Measurements from ENCODE around the gene FGR.

FGR gene

DNA sequence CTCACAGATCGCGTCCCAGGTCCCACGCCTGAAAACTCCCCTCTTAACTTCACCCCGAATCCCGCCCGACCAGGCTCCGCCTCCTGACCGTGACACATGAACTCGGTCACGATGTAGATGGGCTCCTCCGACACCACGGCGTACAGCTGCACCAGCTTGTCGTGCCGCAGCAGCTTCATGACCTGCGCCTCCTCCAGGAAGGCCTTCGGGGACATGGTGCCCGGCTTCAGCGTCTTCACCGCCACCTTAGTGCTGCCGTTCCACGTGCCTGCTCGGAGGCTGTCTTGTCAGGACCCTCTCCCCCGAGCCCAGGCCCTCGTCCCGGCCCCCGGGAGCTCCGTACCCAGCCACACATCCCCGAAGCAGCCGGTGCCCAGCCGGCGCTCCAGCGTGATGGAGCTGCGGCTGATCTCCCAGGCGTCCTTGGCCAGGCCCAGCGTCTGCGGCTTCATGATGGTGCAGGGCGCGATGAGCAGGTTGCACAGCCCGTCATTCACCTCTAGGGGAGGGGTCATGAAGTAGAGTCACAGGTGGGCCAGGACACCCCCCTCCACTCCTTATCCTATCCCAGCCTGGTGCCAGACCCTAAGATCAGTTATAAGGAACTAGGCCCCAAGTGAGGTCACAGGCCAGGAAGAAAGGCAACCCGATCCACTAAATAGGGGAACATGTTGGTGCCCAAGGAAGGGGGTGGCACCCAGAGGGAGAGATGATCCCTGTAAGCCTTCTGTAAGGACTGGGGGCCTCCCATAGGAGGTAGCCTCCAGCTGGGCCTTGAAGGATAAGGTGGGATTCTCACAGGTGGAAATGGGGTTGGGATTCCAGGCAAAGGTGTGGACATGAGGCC lies 19.4 kb downstream of the FGR start:
- no peak for DNase-seq

DNA sequence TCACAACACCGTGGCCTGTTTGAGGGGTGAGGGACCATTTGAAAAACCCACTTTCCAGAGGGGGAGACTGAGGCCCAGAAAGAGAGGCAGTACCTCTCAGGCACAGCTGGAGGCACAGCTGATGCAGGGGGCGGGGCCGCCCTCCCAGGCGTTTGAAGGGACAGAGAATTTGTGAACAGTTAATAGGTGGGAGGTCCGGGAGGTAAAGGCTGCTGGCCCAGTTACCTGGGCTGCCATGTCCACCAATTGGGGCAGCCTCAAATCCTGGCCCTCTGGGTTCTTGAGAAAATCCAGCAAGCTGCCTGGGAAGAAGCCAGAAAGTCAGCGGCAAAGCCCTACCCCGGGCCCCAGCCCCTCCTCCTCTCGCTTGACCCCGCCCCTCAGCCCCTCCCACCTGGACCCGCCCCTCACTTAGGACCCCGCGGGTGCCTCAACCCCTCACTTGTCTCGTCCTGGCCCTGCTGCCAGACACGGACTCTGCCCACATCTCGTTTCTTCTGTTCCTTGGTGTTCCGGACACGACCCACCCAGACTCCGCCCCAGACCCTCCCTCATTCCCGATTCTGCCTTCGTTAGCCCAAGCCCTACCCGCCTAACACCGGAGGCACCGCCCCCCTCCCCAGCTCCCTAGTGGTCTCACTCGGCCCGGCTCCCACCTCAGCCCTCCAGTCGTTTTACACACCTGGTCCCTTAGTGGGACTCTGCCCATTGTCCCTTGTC lies 20.2 kb downstream of the FGR start:
- no peak for DNase-seq

DNA sequence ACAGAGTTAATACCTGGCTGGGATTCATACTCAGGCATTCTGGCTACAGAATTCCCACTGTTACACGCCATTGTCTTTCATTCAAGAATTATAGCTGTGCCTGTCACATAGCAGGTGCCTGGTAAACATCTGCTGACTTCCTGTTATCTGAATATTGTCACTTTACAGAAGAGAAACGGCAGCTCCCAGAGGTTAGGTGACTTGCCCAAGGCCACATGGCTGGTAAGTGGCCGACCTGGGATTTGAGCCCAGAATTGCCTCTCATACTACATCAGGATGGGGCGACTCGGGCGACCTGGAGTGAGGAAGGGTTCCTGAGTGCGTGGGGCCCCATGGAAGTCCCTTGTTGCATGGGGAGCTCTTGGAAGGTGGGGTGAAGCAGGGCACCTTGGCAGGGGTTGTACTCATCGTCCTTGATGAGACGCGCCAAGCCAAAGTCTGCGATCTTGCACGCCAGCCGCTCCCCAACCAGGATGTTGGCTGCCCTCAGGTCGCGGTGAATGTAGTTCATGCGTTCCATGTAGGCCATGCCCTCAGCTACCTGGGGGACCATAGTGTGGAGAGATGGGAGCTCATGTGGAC lies 20.9 kb downstream of the FGR start:
- DNase-seq: no peak

DNA sequence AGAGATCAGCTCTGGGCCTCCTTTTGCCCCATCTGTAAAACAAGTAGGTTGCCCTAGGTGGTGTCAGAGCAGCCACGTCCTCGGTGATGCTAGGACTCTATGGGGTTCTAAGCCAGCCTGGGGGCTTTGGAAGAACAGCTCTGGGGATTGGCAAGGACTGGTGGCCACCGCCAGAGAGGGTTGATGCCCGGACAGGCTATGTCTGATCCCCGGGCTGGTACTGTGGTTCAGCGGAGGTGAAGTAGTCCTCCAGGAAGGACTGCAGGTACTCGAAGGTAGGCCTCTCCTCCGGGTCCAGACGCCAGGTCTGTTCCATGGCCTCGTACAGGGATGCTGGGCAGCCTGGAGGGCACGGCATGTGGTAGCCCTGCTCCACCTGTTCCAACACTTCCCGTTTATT lies 22.3 kb downstream of the FGR start:
- no peak for DNase-seq

DNA sequence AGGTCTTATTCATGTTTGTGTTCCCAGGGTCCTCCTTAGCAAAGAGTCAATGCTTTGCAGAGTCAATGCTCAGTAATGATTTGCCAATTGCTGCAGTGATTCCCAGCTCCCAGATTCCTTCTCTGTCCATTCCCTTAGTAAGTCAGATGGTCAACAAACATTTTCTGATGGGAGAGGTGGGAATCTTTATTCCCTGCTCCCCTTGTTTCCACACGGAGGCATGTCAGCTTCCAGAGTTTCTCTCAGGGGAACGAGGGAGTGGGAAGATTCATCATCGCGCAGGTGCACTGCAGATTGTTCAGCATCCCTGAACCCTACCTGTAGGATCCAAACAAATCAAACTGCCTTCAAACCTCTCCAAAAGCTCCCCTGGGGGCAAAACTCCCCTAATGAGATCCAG lies 23.5 kb downstream of the FGR start:
- DNase-seq: no peak

DNA sequence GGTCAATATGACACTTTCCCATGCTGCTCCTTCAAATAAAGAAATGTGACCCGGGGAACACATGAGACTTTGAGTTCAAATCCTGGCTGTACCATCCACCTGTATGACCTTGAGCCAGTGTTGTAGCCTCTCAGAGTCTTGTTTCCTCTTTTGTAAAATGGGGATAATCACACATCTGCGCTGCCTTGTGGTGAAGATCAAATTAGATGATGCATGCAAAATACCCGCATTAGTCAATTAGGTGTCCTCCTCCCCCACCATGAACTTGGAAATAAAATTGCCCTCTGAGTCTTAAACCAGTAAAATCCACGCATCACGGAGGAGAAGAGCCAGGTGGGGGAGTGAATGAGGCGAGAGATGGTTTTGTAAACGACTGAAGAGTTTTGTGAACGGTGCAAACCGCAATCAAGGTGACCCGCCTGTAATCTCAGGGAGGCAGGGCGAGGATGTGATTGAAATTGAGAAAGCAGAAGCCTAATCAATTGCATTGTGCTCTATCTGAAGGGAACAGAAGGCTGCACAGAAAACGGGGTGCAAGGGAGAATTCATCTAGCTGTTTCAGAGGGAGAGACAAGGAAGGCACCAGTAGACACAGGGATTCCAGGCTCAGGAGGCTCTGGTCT lies 25.3 kb downstream of the FGR start:
- peak in 1 of 5 experiments; percentile 58 for DNase-seq

DNA sequence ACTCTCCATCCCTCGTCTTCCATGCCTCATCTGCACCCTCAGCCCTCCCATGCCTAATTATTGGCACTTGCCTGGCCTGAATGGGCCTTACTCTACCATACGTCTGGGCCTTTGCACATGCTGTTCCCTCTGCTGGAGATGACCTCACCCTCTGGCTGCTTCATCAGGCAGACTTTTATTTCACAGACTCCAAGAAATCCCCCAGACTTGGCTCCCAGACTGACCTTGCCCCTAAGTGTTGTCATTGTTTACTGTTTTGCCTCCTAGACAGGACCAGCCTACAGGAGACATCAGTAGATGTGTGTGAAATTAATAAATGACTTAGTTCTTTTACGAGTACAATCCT lies 25.8 kb downstream of the FGR start:
- no peak for DNase-seq

DNA sequence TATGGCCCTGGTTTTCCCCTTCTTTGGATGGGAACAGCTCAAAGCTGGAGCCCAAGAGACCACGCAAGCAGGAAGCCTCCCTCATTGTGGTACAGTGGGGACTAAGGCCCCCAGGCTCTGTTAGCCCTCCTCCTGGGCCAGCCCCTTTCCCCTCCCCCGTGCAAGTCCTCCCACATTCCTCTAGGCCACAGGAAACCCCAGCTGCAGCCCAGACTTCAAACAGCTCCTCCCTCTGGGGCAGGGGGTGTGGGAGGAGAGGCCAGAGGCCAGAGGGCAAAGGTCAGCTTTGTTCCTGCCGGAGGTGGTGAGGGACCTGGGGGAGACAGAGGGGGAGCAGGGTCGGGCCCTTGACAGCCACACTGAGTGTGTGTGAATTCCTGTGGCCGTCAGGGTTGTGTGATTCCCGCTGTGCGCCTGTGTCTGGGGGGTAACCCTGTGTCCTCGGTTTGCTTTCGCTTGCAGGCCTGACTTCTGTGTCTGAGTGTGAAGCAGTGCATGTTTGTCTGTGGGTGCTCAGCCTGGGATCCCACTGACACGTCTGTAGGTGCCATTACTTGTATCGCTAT lies 27.7 kb downstream of the FGR start:
- DNase-seq: no peak

DNA sequence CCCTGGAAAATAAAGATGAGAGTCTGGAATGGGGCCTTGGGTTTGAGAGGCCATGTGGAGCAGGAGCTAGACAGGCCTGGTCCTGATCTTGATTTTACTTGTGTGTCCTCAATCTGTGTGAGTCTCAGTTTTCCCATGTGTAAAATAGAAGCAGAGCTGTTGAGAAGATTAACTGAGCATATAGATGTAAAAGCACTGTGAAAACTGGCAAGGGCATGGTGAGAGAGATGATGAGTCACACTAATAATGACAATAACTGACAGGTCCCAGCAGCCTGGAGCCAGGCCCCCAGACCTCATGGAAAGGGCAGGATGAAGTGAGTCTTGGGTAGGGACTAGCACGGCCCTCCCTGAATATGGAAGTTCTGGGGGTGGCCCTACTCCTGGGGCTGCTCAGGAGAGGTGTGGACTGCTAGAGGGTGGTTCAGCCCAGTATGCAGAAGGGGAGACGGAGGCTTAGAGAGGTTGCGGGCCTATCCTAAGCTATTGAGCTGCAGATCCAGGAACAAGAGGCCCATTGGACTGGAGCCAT lies 28.2 kb downstream of the FGR start:
- DNase-seq: no peak

DNA sequence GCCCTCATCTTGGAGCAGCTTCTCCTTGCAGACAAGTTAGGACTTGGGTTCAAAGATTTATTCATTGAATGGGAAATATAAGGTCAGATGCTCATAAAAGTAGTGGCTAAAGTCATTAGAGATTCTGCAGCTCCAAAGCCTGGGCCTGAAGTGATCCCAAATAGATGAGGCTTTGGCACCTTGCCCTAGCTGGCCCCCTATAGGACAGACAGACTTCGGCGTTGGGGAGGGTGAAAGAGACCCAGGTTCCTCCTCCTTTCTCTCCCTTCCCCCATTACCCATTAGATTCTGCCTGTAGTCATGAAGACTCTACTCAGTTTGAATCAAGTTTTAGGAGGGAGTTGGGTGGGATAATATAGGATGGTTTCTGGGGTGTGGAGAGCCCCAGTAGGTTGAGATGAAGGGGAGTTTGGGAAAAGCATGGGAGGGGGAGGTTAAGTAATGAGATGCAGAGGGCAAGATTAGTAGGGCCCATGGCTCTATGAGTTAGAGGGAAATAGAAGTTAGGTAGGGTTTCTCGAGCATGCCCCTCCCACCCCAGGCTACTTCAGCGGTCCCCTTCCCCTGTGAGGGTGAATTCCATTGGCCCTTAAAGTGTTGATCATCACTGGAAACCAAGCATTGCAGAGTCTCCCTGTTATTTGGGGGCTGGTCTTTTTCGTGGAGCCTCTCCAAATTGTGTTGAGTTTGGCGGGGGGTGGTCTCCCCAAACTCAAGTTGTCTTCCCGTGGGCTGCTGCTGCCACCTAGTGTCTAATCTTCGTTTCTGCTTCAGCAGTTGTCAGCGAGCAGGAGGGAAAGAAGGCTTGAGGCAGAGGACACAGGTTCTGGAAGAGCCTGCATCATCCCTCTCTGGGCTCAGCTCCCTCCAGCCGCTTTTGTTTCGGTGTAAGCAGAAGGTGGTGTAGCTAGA lies 28.9 kb downstream of the FGR start:
- DNase-seq: peak in 3 of 5 experiments; percentile 47 to 61 (median 51)

DNA sequence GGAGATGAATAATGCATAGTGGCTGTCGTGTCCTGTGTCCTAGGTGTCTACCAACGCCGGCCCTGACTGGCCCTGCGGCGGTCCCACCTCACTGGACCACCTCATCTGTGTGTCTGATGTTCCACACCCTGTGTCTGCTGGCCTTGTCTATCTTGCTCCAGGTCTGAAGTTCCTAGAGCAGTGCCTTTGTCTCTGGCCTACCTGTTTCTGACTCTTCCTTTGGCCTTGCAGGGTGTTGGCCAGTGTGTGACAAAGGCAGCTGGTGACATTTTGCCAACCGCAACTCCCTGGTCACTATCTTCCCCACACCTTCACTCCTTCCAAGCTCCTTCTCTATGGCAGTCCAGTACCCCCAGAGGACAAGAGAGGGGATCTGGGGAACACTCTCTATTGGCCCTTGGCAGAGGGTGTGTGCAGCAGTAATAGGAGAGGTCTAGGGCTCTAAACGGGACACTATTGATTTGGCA lies 29.7 kb downstream of the FGR start:
- no peak for DNase-seq

DNA sequence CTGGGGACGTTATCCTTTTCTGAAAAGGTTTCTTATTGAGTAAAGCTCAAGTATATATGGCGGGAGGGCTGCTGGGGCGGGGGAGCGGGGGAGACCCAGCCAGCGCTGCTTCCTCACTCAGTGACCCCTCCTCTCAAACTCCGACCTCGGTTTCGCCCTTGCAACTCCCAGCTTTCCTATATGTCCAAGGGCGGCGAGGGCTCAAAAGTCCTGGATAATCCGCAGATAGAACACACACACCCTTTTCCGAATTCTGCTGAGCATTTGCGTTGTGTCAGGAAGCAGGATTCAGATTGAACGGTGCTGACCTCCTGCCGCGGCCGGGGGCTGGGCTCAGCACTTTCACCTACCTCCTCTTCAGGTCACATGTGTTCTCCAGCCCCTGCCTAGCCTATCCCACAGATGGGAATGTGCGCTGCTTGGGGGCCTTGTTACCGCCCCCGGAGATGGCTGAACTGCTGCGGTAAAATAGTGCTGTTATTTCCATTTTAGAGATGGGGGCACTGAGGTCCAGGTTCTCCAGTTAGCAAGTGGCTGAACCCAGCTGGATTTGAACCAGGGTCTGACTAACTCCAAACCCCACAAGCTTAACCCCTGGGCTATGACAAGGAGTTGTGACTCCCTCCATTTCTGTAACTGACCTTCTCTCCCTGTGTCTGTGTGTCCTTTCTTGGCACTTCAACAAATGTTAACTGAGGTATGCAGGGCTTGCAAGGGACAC lies 30.2 kb downstream of the FGR start:
- no peak for DNase-seq

DNA sequence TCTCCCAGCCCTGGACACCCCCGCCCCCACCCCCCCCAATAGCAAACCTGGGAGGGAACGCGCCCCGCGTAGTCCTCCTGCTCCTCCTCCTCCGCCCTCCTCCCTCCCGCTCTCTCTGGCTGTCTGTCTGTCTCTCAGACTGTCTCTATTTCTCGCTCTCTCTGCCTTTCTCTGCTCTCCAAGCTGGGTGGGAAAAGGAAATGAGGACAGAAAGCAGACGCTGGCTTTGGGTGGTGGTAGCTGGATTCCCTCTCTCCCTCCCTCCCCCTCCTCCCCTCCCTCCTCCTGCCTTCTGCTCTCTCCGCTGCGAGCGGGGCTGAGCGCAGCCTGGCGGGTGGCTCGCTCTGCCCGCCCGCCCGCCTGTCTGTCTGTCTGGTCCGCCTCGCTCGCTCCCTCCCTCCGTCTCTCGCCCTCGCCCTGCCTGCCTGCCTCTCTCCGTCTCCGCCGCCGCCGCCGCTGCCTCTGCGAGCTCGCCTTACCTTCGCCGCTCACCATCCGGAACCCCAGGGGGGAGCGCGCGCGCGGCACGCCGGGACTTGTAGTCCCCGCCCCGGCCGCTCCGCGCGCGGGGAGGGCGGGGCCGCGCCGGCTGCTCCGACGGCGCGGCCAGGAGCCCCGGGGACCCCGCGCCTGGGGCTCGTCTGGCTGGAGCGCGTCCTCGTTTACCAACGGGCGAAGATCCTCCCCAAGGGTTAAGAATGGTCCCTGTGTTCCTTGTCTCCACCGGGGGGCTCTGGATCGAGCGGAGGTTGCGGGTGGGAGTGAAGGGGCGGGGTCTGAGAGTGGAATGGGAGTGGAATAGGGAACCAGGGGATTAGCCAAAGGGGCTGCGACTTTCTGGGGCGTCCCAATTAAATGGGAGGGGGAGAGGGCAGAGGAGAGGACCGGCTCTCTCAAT lies 31.1 kb downstream of the FGR start, which contains the start of gene AHDC1:
AHDC1 (minus strand) TSS at position 464 of the 898 bp plus-strand sequence. CDS start 52,029 bp downstream, outside the sequence.
- DNase-seq: peak; percentile 84 to 94 (median 89)

DNA sequence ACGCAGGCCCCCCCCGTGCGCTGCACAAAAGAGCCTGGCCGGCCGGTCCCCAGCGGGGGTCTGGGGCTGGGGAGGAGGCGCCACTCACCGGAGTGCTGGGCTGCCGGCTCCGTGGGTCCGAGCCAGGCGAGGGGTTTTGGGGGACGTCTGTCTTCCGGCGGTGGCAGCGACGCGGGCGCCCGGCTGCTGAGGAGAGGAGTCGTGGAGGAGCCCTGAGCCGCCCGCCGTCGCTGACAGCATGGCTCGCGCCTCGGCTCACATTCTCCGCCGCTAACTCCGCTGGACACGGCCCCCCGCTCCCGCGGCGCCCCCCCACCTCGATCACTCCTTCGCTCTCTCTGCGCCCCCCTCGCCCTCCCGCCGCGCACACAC lies 31.7 kb downstream of the FGR start:
- peak in 2 of 5 experiments; percentile 17 to 53 for DNase-seq

DNA sequence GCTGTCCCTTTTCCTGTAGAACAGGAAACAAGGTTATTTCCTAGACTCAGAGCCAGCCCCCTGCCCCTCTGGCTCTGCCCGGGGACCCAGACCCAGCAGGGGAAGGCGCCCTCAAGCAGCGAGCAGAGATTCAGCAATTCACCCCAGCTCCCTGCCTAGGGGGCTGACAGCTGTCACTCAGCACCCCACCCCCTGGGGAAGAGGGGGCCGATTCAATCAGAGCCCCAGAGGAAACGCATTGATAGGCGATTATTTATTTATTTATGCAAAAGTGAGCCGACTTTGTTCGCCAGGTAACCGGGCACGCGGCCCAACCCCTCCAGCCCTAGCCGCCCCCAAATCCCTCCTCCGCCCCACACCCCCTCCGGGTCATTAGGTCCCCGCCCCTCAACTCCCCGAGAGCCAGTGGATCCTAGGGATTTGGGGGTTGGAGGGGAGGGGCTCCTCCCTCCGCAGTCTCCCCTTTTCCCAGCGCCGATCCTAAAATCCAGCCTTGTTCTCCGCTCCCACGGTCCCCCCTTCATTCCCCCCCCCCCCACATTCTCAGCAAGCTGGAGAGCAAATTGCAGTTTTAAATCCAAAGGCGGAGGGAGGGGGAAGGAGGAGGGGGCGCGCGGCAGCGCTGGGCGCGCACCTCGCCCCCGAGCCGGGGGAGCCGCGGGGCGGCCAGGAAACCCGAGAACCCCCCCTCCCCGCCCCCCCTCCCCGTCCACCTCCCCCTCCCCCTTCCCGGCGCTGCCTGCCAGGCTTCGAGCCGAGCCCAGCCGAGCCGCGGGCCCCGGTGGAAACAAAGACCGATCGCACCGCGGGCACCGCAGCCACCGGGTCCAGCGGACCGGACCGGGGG lies 32.3 kb downstream of the FGR start:
- DNase-seq: peak in 2 of 5 experiments; percentile 38 to 49

DNA sequence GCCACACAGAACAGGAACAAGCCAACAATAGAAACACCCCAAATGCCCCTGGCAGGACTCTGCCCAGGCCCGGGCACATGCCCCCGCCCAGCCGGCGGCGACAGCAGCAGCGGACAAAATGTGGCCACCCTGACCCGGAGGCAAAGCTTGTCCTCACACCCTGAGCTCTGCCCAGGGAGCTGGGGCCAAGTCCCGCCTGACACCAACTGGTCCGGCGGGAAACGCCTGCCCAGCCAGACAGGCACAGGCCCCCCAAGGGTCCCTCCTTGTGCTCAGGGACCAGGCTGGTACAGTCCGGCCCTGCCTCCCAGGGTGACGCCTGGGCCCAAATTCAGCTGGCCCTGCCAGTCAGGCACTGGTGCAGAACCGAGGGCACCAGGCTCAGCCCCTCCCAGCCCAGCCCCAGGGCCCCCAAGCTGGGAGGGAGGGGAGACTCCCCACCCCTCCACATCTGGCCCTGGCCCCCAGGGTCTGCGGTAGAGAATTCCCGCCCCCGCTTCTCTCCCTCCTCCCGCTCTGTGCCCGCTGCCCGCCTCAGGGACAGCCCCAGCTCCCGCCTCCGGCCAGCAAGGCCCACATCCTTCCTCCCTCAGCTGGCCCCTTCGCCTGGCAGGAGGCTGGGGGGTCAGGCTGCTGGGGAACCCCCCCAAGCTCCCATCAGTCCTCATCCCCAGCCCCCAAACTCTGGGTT lies 33.1 kb downstream of the FGR start:
- DNase-seq: no peak

DNA sequence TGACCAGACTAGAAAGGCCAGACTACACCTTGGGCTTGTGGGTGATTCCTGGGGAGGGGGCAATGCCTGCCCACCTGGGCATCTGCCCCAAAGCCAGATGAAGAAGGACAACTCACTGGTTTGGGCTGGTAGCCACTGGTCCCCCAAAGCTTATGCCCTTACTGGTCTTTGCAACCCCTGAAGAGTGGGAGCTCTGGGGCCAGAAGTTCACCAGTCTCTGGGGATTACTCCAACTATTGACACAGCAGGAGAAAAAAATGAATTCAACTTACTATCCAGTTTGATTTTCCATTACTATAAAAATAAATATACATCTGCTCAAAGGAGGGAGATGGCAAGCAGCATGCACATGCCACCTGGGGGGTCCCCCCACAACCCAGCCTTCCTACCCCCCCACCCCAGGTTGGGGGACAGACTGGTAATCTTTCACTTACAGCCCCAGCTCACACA lies 33.6 kb downstream of the FGR start:
- DNase-seq: no peak

Data from T-helper 2 cell (primary cell).